HK-2 (cell line): ENCODE data around the gene LPO.
A peak's percentile ranks its signal among the peaks of the same experiment; 100 is the strongest.

ENCODE experiments used
- DNase-seq: peaks from one replicate; pipeline ENCODE4 v3.0.0-alpha.2; 2018; ENCODE audit not compliant: unreplicated experiment

The LPO gene

DNA sequence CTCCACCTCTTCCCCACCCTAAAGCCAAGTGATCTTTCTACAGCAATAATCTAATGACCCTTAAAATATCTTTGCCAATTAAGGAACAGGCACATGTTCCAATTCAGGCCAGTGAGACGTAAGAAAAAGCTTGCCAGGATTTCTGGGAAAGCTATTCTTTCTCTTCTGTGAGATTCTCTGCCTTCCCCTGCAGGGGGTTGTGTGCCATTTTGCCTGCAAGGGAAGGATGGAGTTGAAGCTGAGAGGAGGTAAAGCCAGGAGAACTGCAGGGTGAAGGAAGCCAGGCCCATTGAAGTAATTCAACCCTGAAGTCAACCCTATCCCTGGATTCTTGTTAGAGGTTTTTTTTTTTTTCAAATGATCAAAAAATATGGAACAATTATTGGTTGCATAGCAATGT, 9.0 kb upstream of the LPO start:
- no peak for DNase-seq

DNA sequence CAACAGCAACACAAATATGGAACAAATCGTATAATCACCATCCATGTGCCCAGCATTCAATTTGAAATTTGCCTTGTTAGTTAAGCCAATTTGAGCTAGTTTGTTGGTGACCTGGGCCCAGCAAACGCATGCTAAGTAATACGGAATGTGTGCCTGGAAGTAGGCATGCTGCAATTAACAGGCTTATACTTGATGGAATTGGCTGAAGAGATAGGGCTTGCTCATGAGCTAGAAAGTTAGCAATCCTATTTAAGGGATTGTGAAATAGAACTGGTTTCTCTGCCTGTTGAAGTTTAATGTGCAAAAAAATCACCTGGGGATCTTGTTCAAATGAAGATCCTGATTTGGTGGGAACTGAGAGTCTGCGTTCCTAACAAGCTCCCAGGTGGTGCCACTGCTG, 8.5 kb upstream of the LPO start:
- DNase-seq = no peak

DNA sequence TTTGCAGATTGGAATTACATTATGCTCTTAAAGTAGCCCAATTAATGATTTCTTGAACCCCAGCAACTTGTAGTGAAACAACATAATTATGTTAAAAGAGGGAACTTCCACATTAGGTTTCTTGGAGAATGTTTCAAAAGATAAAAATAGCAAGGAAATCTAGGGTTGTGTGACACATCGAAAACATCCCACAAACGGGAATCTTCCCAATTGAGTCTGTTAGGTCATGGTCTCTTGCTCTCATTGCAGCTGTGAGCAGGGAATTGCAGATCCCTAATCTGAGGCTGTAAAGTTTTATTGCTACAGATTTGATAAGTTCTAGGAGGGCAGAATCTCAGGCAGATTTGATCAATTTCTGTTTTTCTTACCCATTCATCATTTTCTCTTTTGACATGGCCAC, 6.7 kb upstream of the LPO start:
- DNase-seq = no peak

DNA sequence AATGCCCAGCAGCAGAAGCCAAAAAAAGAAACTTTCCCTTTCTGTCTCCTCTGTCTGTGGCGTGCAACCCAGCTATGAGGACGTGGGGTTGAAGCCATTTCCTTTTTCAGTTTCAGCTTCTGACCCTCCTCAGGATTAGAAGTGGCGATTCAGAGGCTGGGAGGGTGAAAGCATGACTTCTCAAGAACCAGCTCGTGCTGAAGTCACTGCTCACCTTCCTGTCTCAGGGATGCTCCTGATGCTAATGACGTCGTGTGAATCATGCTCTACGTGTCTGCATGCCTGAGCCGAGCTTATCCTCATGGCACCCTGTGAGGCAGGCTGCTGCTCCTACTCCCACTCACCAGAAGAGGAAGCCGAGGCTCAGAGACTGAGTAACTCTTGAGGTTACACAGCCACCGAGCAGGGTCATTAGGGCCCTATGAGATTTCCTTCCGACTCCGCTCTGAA, 5.7 kb upstream of the LPO start:
- DNase-seq = peak; percentile 83

DNA sequence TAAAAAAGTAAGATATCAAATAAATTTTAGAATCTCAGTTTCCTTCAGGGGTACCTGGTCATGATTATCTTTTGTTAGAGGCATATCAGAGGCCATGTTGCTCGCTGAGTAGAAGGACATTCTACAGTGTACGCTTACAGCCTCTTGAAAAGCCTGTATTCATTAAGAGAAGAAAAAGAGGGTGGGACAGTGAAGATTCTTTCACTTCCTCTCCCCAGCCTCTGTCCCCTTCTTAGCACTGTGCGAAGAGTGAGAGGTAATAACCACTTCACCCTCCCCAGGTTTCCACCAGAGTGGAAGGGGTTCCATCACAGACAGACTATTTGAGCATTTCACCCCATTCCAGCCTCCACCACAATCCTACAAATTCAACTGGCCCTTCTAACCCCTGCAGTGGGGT, 4.8 kb upstream of the LPO start:
- no peak for DNase-seq

DNA sequence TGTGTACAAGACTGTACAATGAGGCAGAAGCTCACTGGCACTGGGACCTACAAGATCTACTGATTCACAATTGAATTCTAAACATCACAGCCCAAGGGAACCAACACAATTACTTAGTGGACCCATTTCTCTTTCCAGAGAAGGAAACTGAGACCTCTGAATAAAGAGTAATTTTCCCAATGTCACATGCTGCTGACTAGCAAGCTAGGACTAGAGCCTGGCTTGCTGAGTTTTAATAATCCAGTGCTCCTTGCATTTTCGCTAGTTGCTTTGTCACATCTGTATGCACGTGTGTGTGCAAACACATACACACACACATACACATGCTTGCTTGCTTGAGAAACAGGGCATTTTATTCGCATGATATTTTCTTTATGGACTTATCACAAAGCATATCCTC, 3.9 kb upstream of the LPO start:
- no peak for DNase-seq

DNA sequence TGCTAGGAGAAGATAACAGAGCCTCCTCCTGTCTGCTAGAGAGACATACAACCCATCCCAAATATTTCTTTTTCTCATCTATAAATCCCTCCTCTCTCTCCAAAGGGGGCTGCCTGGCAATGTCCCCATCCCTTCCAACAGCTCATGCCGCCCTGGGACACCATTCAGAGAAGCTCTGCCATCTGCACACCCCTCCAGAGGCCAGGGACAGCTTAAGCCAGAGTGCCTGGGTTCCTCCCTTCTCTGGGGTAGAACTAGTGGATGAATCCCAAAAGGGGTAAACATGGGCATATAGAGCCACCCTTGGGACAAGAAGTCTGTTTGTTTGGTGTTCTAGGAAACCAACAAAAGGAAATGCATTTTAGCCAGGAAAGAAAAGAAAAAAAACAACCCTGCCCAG, 2.6 kb upstream of the LPO start:
- no peak for DNase-seq

DNA sequence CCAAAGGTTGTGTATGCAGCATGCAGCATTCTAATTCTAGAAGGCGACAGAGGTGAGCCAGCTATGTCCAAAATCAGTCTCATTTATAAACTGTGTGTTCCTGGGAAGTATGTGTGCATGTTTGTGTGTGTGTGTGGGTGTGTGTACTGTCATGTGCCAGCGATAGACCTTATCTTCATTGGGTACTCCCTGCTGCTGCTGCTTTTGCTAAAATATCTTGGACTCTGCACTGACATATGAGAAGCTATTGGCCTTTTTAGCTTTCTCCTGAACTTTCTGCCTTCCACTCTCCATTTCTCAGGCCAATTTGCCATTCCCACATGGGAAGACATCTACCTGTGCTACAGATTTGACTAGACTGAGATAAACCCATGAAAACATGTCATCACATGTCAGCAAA, 2.0 kb upstream of the LPO start:
- no peak for DNase-seq

DNA sequence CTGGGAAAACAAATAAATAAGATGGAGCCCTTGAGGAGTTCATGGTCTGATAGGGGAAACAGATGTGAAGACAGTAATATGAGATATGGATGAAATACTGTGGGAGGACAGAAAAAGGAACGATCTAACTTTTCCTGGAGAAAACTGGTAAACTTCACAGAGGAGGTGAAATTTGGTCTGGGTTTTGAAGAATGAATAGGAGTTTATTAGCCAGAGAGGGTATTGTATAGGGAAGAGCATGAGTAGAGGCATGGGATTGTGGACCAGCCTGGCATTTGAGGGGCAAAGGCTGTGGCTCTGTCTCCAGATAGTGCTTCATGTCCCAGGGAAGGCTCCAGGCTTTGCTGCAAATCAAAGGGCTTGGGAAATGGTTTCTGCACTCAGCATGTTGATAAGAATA, 1.6 kb downstream of the LPO start:
- DNase-seq = no peak

DNA sequence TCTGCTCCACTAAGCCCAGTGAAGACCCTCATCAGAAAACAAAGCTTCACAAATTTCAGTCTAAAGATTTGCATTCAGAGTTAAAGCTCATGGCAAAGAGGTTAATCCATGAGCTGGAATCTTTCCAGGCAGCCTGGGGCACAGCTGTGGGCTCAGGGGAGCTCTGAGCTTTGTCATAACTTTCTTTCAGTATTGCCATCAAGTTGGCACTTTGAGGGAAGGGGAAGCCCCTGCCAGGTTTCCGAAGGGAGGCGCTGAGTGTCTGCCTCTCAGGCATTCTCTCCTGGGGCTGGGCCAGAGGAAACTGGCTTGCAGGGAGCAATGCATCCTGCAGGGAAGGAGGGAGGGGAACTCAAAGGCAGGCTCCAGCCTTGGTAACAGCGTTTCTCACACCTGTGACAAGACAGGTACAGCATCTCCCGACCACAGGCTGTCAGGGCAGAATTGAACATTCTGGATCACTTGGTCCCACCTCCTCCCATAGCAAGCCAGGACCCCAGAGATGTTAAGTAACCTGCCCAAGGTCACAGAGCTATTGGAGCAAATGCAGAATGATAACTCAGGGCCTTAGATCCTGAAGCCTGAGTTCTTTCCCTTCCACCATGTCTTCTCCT, 3.9 kb downstream of the LPO start:
- DNase-seq = no peak

DNA sequence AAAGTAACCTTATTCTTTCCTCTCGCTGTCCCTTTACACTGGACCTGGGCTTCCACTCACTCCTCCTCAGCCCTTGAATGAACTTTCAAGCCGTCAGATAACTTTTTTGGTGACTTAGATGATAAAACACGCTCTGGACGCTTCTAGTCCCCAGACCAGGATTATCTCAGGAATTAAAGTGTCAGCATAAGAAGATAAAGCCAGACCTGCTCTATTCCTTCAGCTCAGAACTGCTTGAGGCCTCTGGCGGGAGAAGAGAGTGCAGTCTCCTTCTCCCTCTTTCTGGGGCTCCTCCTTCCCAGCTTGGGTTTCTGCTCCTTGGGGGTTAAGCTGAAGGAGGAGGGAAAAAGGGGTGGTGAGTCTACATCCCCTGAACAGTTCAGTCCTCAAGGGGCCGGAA, 6.6 kb downstream of the LPO start:
- DNase-seq = no peak

DNA sequence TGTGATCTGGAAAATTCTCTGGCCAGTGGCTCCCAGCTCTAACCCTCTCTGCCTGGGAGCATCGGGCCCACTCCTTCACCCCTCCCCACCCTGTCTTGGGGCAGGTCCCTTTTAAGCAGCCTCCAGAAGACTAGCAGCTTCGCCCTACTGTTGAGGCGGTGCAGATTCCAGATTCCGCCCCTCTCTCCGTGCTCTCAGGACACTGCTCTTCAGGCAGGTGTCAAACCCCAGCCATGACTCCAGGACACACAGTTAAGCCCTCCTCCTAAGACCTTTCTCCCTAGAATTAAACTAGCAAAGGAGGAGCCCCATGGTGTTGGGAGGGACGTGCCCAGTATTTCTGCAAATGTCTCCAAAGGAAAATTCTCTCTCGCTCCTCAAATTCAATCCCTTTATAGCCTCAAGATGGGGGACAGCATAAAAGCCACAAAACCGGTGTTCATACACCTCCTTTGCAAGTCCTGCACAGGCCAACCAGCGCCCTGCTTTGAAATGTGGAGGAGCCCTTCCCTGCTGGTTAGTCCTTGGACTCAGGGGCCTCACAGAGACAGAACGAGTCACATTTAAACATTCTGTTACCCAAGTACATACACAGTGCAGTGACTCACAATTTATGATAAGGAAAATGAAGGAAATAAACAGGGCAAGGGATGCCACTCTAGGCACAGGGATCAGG, 7.2 kb downstream of the LPO start:
- DNase-seq = no peak

DNA sequence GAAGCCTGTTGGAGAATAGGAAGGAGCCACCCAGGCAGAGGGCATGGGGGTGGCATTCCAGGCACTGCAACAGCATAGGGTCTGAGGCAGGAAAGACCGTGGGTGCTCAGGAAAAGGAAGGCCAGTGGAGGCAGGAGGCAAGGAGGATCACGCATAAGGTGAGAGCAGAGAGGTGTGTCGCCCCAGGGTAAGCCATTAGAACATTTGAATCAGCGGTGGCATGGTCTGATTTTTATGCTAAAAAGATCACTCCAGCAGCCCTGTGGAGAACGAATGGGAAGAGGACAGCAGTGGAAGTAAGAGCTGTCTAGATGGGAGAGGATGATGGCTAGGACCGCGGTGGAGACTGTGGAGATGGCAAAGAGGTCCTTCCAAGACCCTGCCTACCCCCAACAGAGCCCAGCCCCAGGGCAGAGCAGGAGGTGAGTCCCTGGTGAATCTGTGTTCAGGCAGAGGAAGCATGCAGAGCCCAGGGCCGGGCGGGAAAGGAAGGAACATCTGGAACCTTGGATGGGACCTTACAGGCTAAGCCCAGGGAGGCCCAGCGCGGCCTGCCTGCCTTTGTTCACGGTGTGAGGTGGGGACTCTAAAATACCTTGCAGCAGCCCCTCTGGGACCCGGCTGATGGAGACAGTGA, 7.8 kb downstream of the LPO start:
- DNase-seq = no peak

DNA sequence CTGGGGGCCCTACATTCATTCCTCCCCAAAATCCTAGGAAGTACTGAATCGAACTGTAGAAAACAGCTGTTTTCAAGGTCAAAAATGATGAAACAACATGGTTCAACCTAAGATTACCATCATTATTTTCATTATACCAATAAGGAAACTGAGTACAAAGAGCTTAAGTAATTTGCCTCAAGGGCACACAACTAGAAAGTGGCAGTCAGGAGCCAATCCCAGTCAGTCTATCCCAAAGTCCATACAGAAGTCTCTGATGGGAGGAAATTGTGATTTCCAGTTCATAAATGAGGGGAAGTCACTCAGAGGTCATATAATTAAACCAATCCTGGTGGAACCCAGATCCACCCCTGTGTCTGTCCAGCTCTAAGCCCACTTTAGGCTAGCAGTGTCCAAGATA, 8.4 kb downstream of the LPO start:
- no peak for DNase-seq

DNA sequence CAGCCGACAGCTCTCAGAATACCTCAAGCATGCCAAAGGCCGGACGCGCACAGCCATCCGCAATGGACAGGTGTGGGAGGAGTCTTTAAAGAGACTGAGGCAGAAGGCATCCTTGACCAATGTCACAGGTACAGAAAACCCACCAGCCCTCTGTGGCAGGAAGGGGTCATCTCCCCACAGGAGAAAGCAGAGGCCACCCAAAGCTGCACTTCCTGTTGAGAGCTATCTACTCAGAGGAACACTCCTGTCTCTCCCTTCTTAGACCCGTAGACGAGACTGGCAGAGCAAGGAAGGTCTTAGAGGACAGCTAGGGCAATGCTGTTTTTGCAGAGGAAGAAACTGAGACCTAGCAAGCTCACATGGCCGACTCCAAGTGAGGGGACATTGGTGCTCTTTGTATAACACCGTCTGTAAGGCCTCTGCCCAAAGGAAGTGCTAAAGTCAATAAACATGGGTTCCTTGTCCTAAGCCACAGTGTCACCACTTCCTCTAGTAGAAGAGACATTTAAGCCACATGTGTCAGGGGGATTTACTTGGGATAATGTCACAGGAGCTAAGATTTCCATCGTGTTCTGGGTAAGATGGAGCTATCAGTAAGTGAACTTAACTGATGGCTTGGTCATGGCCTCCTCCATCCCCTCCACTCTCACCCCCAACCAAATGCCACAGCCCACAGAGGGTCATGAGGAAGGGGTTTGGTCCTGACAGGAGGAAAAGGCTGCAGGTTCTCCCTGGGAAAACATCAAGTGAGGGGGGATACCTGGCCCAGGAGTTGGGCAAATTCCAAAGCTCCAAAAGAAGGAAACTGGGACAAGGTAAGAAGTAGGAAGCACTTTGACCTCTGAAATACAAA, 9.4 kb downstream of the LPO start:
- DNase-seq = no peak

DNA sequence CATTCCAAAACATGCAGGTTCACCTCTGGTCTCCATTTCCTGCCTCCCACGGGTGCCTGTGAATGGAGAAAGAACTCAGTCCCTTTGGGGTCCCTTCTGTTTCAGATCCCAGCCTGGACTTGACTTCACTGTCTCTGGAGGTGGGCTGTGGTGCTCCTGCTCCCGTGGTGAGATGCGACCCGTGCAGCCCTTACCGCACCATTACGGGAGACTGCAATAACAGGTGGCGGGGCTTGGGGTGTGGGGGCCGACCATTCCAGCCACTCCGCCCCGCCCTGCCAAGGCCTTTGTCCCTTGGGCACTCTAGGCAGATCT, 10.5 kb downstream of the LPO start:
- DNase-seq = no peak

DNA sequence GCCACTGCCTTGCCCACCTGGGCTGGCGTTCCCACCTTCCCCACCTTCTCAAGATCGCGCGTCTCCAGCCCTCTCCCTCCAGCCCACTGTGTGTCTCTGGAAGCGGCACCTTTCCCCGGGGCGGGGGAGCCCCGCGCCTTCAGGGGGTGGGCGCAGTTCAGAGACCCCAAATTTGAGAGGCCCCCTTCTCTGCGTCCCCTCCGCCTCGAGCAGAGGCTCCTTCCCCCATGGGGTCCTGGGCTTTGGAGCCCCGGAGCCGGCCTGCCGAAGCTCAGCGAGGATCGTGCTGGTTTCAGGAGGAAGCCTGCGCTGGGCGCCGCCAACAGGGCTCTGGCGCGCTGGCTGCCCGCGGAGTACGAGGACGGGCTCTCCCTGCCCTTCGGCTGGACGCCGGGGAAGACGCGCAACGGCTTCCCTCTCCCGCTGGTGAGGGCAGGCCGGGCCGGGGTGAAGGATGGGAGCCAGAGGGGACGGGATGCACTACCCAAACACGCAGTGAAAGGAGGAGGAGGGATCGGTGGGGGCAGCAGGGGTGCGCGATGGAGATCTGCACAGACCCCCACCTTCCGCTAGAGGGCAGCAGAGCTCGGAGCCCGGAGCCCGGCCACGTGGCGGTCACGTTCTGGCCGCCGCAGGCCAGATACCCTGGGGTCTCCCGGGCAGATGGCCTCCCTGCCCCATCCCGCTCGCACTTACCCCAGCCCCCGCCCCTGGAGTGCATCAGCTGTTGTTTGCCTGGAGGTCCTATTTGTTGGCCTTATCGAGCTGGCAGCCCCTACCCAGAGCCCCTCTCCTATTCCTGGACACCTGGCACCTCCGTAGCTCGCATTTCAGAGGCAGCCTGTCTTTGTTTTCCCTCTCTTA, 11.1 kb downstream of the LPO start:
- peak; percentile 74 for DNase-seq

DNA sequence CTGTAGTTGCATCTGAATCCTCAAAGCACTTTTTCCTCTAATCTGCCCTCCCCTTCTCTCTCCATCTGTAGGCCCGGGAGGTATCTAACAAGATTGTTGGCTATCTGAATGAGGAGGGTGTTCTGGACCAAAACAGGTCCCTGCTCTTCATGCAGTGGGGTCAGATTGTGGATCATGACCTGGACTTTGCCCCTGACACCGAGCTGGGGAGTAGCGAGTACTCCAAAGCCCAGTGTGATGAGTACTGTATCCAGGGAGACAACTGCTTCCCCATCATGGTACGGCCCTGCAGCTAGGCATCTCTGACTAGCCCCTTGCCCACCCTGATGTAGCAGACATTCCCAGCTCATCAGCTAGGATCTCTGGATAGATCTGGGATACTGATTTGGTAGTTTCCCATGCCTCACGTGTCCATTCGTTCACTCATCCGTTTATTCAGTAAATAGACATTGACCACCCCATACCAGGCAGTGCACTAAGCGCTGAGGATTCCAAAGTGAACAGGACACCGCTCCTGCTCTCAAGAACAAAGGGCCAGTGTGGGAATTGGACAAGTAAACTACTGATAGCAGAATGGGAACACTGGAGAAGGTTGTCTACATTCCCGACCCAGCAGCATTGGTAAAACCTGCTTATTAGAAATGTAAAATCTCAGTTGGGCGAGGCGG, 12.1 kb downstream of the LPO start:
- no peak for DNase-seq

DNA sequence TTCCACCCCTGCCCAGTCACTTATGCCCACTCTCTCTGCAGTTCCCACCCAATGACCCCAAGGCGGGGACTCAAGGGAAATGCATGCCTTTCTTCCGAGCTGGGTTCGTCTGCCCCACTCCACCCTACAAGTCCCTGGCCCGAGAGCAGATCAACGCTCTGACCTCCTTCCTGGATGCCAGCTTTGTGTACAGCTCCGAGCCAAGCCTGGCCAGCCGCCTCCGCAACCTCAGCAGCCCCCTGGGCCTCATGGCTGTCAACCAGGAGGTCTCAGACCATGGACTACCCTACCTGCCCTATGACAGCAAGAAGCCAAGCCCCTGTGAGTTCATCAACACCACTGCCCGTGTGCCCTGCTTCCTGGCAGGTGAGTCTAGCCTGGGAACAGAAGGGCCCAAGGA, 13.8 kb downstream of the LPO start:
- DNase-seq = no peak

DNA sequence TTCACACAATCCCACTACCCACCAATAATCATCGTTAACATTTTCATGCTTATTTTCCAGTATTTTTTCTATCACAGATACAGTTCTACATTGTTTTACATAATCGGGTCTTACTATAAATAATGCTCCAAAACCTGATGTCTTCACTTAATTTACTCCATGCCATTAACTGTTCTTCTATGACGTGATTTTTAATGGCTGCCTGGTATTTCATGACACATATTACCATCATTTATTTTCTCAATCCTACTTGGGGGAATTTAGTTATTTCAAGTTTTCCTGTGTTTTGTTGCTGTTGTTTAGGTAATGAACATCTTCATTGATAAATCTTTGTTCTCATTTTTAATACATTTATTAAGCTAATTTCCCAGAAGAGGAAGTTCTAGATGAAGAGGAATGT, 14.7 kb downstream of the LPO start:
- no peak for DNase-seq

DNA sequence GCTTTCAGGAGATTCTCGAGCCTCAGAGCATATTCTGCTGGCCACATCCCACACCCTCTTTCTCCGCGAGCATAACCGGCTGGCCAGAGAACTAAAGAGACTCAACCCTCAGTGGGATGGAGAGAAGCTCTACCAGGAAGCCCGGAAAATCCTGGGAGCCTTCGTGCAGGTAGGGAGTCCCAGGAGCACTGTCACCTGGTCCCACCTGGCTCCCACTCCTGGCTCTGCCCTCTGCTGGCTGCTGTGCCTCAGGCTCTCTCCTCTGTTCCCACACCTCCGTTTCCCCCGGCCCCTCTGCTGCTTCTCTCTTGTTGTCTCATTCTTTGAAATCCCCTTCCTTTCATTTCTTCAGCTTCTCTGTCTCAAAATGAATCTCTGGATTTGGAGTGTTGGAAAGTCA, 16.4 kb downstream of the LPO start:
- no peak for DNase-seq
